ENCODE results near the gene CSNK2B. TPM values are rescaled to one million over a fixed set of nuclear protein-coding genes. Genes with fewer than 3 reads are reported as not detected.

Gene CSNK2B
- total RNA-seq, 2 experiments from 2014 or later, result 230 to 245 TPM

DNA sequence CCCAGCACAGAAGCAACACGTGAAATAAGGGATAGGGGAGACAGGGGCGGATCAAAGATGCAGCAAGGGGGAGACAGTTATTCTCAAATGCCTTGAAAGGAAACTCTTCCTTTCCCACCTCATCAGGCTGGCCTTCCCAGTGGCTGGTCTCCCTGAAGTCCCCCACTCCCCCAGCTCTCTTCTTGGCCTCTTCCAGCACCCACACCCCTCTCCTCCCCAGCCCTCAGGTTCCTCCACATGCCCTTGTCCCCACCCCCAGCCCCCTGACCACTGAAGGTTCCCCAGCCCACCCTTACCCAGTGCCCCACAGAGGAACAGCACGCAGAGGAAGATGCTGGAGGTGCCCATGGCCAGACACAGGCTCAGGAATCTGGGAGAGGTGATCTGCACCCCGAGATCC, 47.6 kb downstream of the CSNK2B start:
- no peak overlapping the region for H3K4me2 ChIP-seq (ENCODE audit: low read length)
- DNase-seq (ENCODE audit: low spot score), result no peak
- no peaks in the 10 kb centered on the region for H3K9me3 ChIP-seq (ENCODE audit: low read length)
- intact Hi-C loops (cut with micrococcal nuclease; ENCODE audit: unreplicated experiment), result no loop called here
- CTCF ChIA-PET (ENCODE audit: unreplicated experiment), result no interaction called here
- peaks cover 10% of the 10 kb centered on the region for H3K4me1 ChIP-seq (ENCODE audit: insufficient read depth, low read length, poor library complexity, severe bottlenecking)
- no peaks in the 10 kb centered on the region for H3K36me3 ChIP-seq (ENCODE audit: insufficient read depth, low read length)
- no peaks in the 10 kb centered on the region for H4K20me1 ChIP-seq (ENCODE audit: insufficient read depth, low read length)
- no peaks in the 10 kb centered on the region for H3K79me2 ChIP-seq (ENCODE audit: insufficient read depth, low read depth, low read length)
- H3K27ac ChIP-seq (ENCODE audit: low read depth, low read length, poor library complexity, severe bottlenecking), result no peak overlapping the region
- no peaks in the 10 kb centered on the region for H3K9me2 ChIP-seq (ENCODE audit: insufficient read depth, low read length)
- no TSS peak for BruUV-seq (replicated peaks)
- H3K4me3 ChIP-seq (ENCODE audit: low read depth, low read length, poor library complexity, severe bottlenecking), result no peak overlapping the region
- TF ChIP-seq, protein P1, sequence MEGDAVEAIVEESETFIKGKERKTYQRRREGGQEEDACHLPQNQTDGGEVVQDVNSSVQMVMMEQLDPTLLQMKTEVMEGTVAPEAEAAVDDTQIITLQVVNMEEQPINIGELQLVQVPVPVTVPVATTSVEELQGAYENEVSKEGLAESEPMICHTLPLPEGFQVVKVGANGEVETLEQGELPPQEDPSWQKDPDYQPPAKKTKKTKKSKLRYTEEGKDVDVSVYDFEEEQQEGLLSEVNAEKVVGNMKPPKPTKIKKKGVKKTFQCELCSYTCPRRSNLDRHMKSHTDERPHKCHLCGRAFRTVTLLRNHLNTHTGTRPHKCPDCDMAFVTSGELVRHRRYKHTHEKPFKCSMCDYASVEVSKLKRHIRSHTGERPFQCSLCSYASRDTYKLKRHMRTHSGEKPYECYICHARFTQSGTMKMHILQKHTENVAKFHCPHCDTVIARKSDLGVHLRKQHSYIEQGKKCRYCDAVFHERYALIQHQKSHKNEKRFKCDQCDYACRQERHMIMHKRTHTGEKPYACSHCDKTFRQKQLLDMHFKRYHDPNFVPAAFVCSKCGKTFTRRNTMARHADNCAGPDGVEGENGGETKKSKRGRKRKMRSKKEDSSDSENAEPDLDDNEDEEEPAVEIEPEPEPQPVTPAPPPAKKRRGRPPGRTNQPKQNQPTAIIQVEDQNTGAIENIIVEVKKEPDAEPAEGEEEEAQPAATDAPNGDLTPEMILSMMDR (conservative IDR thresholded peaks at IDR 0.05; ENCODE audit: low read length), result no peak
- no peak for TF ChIP-seq EZH2phosphoT487 (IDR thresholded peaks at IDR 0.05; ENCODE audit: borderline replicate concordance, low read depth, low read length)
- no peak overlapping the region for H2AFZ ChIP-seq (ENCODE audit: low read length)
- POLR2A ChIA-PET, result interaction anchor here (1.0 kb wide), 1 partner anchor 14 kb away, joined by 3 read pairs; no protein-coding TSS in a partner anchor

DNA sequence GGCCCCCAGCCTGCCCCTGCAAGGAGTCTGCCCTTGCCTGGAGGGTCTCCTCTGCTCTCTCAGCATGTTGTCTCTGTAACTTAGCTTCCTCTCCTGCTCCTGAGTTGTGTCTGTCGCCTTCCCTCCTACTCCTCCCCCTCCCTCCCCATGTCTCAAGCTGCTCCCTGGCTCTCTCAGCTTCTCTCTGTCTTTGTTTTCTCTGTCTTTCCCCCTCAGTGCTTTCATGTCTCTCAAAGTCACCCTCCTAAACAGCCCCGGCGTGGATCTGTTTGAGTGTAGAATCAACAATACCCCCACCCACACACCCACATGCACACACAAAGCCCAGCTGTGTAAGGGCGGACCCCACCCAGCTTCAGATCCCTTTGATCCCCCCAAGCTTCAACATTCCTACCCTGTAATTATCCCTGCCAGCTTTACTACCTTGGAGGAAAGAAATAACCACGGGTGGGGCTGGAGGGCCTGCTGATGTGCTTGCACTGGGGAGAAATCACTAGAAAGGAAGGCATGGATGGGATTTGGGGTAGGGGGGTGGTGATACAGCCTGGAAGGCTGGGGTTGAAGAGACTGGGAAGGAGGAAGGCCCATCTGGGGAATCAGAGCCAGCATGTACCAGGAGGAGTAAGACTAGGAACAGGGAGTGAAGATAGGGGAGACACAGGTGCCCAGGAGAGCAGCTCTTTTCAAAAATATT, 48.3 kb downstream of the CSNK2B start:
- H3K9me2 ChIP-seq (ENCODE audit: insufficient read depth, low read length), result no peaks in the 10 kb centered on the region
- no peak for DNase-seq (ENCODE audit: low spot score)
- peaks cover 10% of the 10 kb centered on the region for H3K4me1 ChIP-seq (ENCODE audit: insufficient read depth, low read length, poor library complexity, severe bottlenecking)
- H3K9me3 ChIP-seq (ENCODE audit: low read length), result no peaks in the 10 kb centered on the region
- H3K4me3 ChIP-seq (ENCODE audit: low read depth, low read length, poor library complexity, severe bottlenecking), result no peak overlapping the region
- intact Hi-C loops (cut with micrococcal nuclease; ENCODE audit: unreplicated experiment), result no loop called here
- BruUV-seq (replicated peaks), result no TSS peak
- no peak overlapping the region for H3K27ac ChIP-seq (ENCODE audit: low read depth, low read length, poor library complexity, severe bottlenecking)
- H3K4me2 ChIP-seq (ENCODE audit: low read length), result no peak overlapping the region
- no peaks in the 10 kb centered on the region for H3K79me2 ChIP-seq (ENCODE audit: insufficient read depth, low read depth, low read length)
- no peak for TF ChIP-seq EZH2phosphoT487 (IDR thresholded peaks at IDR 0.05; ENCODE audit: borderline replicate concordance, low read depth, low read length)
- TF ChIP-seq, protein P1 (conservative IDR thresholded peaks at IDR 0.05; ENCODE audit: low read length), result no peak
- CTCF ChIA-PET (ENCODE audit: unreplicated experiment), result interaction anchor here (0.5 kb wide), 1 partner anchor 121 kb away, joined by 7 read pairs; no protein-coding TSS in a partner anchor
- H3K36me3 ChIP-seq (ENCODE audit: insufficient read depth, low read length), result no peaks in the 10 kb centered on the region
- H2AFZ ChIP-seq (ENCODE audit: low read length), result no peak overlapping the region
- POLR2A ChIA-PET, result interaction anchor here (0.5 to 1.7 kb wide), 5 partner anchors 11 to 24 kb away, joined by 3 to 7 read pairs (median 3); no protein-coding TSS in a partner anchor
- no peaks in the 10 kb centered on the region for H4K20me1 ChIP-seq (ENCODE audit: insufficient read depth, low read length)
